Naive B cell (primary cell): ENCODE measurements around the gene MAP2K5. TPM values are rescaled to one million over a fixed set of nuclear protein-coding genes. Genes with fewer than 3 reads are reported as not detected.
"Not testable (repeated sequence)": the region's sequence is repeated elsewhere in the genome, so short reads cannot be mapped to it uniquely, and the experiment has no call there.

Experiments
- ATAC-seq, 2 donors: fragments of 150-1000 bp; cut with Tn5 transposase; 2 replicates each; pipeline ENCODE4 v1.10.0; 2021; ENCODE audit warnings: low read depth in 2 of 2, mild to moderate bottlenecking in 2 of 2, moderate library complexity in 2 of 2
- DNase-seq: peaks from one replicate; pipeline ENCODE4 v3.0.0; 2022
- H3K27ac Mint-ChIP-seq, 6 donors: one replicate each; pipeline ENCODE4 v1.8.0; 2020 to 2022; ENCODE audit warnings: mild to moderate bottlenecking in 6 of 6, mixed read lengths in 6 of 6, moderate library complexity in 5 of 6, inconsistent platforms in 2 of 6
- H3K27me3 Mint-ChIP-seq, 3 donors: one replicate each; pipeline ENCODE4 v1.8.0; 2021 to 2022; ENCODE audit warnings: mixed read lengths in 3 of 3, mild to moderate bottlenecking in 1 of 3
- H3K36me3 Mint-ChIP-seq, 2 donors: one replicate each; pipeline ENCODE4 v1.8.0; 2020 to 2022; ENCODE audit warnings: mixed read lengths in 2 of 2, inconsistent platforms in 1 of 2, mild to moderate bottlenecking in 1 of 2
- H3K4me1 Mint-ChIP-seq, 3 donors: one replicate each; pipeline ENCODE4 v1.8.0; 2020 to 2022; ENCODE audit warnings: mixed read lengths in 3 of 3, inconsistent platforms in 1 of 3, mild to moderate bottlenecking in 1 of 3, moderate library complexity in 1 of 3
- H3K4me3 Mint-ChIP-seq, 8 donors: one replicate each; pipeline ENCODE4 v1.8.0; 2020 to 2022; ENCODE audit warnings: mild to moderate bottlenecking in 8 of 8, mixed read lengths in 8 of 8, moderate library complexity in 8 of 8, inconsistent platforms in 2 of 8
- H3K9me3 Mint-ChIP-seq, 7 donors: one replicate each; pipeline ENCODE4 v1.8.0; 2020 to 2022; ENCODE audit warnings: mixed read lengths in 7 of 7, mild to moderate bottlenecking in 5 of 7, inconsistent platforms in 2 of 7, moderate library complexity in 1 of 7
- polyA plus RNA-seq, 6 donors: library from polyadenylated mRNA; unstranded; fragments of 300-500 nt; fragmentation: Illumina TruSeq; gene quantifications; one replicate each; pipeline ENCODE4 v1.2.3, GENCODE V29; 2021; ENCODE audit warnings: low read depth in 6 of 6

MAP2K5 gene
- polyA plus RNA-seq, 6 donors from 2014 or later, result 11.4 to 23.1 (median 14.7) TPM

GRCh38 chr15:67601073-67601472 is 58.6 kb downstream of the MAP2K5 start:
- Mint-ChIP-seq H3K27me3 (no peaks in the 10 kb centered on the region), H3K9me3 (no peaks in the 10 kb centered on the region), H3K4me1 (no peaks in the 10 kb centered on the region), H3K36me3 (peaks cover 23 to 31% of the 10 kb centered on the region in 2 donors), H3K27ac (no peak overlapping the region), H3K4me3 (no peak overlapping the region)
- DNase-seq (no peak), ATAC-seq (no peak)

DNA sequence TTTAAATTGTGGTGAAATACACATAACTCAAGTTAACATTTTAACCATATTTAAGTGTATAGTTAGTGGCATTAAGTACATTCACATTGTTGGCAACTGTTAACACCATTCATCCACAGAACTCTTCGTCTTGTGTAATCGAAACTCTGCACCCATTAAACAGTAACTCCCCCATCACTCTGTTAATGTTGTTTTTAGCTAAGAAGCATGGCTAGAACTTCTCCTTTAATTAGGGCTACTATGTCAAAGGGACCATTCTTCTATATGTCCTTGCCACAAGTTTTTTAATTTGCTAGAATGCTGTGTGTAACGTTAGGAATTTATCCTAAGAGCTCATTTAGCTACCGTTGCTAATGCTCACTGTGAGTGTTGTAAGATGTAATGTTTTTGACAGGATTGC is 60.6 kb downstream of the MAP2K5 start:
- no peaks in the 10 kb centered on the region for H3K27me3 Mint-ChIP-seq
- H3K36me3 Mint-ChIP-seq, result peaks cover 25 to 31% of the 10 kb centered on the region in 2 donors
- H3K4me3 Mint-ChIP-seq, result no peak overlapping the region
- no peaks in the 10 kb centered on the region for H3K4me1 Mint-ChIP-seq
- DNase-seq (no peak), ATAC-seq (no peak)
- no peak overlapping the region for H3K27ac Mint-ChIP-seq
- no peaks in the 10 kb centered on the region for H3K9me3 Mint-ChIP-seq

DNA sequence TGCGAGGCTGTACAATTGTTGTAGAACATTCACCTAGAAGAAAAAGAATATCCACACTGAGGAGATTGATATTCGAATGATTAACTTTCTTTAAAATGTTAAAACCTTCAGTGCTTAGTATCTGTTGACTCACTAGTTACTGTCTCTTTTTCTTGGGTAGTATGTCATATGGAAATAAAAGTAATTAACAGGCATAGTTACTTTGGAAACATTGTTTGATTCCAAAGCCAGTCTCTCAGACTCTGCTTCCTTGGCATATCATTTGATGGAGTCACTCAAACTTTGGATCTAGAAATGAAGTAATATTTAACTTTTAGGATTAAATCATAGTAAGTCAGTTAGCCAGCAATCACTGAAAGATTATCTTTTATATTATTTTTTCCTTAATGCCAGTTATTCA is 63.4 kb downstream of the MAP2K5 start:
- DNase-seq (no peak), ATAC-seq (no peak)
- H3K4me3 Mint-ChIP-seq, result no peak overlapping the region
- no peaks in the 10 kb centered on the region for H3K27me3 Mint-ChIP-seq
- H3K36me3 Mint-ChIP-seq, result peaks cover 18 to 22% of the 10 kb centered on the region in 2 donors
- no peaks in the 10 kb centered on the region for H3K9me3 Mint-ChIP-seq
- H3K4me1 Mint-ChIP-seq, result no peaks in the 10 kb centered on the region
- H3K27ac Mint-ChIP-seq, result no peak overlapping the region

GRCh38 chr15:67606742-67607141 is 64.2 kb downstream of the MAP2K5 start:
- Mint-ChIP-seq H3K27ac (no peak overlapping the region), H3K36me3 (peaks cover 10 to 14% of the 10 kb centered on the region in 2 donors)

DNA sequence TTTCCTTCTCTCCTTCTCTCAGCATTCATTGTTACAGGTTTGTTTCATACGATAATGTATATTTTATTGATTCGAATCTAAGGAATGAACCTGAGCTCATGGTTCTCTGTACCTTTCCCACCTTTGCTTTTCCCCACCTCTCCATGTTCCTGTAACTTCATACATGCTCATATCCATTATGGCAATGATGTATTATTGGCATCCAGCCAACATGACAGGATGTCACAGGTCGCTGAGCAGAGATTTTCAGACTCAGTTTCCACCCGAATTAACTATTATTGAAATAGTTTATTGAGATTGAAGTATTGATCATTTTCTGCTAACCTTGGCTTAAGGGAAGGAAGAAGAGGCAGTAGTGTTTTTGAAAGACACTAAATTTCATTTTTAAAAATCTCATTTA is 64.8 kb downstream of the MAP2K5 start:
- Mint-ChIP-seq H3K27ac (no peak overlapping the region), H3K9me3 (no peaks in the 10 kb centered on the region), H3K4me1 (no peaks in the 10 kb centered on the region), H3K4me3 (no peak overlapping the region), H3K36me3 (peaks cover 6 to 8% of the 10 kb centered on the region in 2 donors), H3K27me3 (no peaks in the 10 kb centered on the region)
- no peak for DNase-seq
- ATAC-seq, result no peak

More at GRCh38 chr15:67606742-67607141, 64.2 kb downstream of the MAP2K5 start:
- Mint-ChIP-seq H3K9me3 (no peaks in the 10 kb centered on the region), H3K4me3 (no peak overlapping the region), H3K27me3 (no peaks in the 10 kb centered on the region), H3K4me1 (no peaks in the 10 kb centered on the region)
- no peak for DNase-seq
- ATAC-seq, result no peak

DNA sequence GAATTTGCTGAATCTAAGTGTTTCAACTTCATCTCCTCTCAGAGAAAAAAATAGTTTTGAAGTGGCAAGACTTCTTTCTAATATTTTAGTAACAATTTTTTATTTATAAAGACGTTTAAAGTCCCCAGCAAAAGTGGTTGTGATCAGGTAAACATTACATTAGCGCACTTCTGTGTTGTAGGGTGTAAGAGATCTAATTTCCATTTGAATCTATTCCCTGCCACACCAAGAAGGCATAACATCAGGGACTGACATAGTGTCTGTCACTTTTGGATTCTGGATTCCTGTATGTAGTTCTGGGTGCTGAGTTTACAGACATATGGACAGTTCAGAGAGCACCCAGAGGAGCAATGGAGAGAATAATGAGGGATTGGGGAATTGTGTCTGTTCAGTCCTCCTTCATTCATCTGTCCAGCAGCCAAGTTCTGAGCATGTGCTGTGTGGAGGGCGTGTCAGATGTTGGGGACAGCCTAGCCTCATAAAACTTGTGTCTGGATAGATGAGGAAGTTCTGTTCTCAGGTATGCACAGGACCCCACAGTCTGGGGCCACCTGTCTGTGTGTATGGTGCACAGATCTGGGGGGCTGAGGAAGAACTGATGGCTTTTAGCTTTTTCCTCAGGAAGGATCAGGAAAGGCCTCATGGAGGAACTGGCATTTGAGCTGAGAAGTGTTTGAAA is 65.6 kb downstream of the MAP2K5 start:
- Mint-ChIP-seq H3K27ac (no peak overlapping the region), H3K9me3 (no peaks in the 10 kb centered on the region), H3K36me3 (peaks cover 2 to 8% of the 10 kb centered on the region in 2 donors), H3K4me3 (peak overlapping the region in 1 of 8 donors; percentile 1), H3K27me3 (no peaks in the 10 kb centered on the region), H3K4me1 (no peaks in the 10 kb centered on the region)
- DNase-seq (no peak), ATAC-seq (no peak)

GRCh38 chr15:67608638-67608959 is 66.1 kb downstream of the MAP2K5 start:
- DNase-seq, result no peak
- H3K9me3 Mint-ChIP-seq, result no peaks in the 10 kb centered on the region
- peak overlapping the region in 1 of 8 donors; percentile 1 for H3K4me3 Mint-ChIP-seq
- H3K36me3 Mint-ChIP-seq, result peaks cover 0 to 8% of the 10 kb centered on the region in 2 donors
- H3K27ac Mint-ChIP-seq, result no peak overlapping the region
- no peaks in the 10 kb centered on the region for H3K27me3 Mint-ChIP-seq
- no peak for ATAC-seq
- no peaks in the 10 kb centered on the region for H3K4me1 Mint-ChIP-seq

GRCh38 chr15:67611370-67612369 is 69.2 kb downstream of the MAP2K5 start:
- Mint-ChIP-seq H3K36me3 (peaks cover 0 to 8% of the 10 kb centered on the region in 2 donors), H3K4me1 (no peaks in the 10 kb centered on the region), H3K27ac (peak overlapping the region in 1 of 6 donors; percentile 24), H3K9me3 (no peaks in the 10 kb centered on the region), H3K27me3 (no peaks in the 10 kb centered on the region), H3K4me3 (no peak overlapping the region)
- DNase-seq (no peak), ATAC-seq (no peak)

DNA sequence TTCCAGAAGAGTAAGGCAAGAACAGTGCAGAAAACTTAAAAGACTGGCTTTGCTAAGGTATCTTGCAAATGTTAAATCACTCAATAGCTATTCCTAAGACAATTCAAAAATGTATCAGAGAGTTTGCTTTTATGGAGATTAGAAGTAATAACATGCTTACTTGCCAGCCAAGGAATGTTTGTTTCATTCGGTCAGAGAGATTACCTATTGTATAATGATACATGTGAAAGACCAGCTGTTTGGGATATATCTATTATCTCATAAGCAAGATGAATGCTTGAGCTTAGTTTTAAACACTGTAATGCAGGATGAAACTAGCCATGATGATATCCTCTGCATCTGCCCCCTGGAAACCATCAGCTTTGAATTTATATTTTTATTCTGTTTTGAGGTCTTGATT is 70.7 kb downstream of the MAP2K5 start:
- H3K4me3 Mint-ChIP-seq, result no peak overlapping the region
- no peak for ATAC-seq
- DNase-seq, result no peak
- no peaks in the 10 kb centered on the region for H3K9me3 Mint-ChIP-seq
- H3K36me3 Mint-ChIP-seq, result peaks cover 0 to 7% of the 10 kb centered on the region in 2 donors
- no peak overlapping the region for H3K27ac Mint-ChIP-seq
- H3K27me3 Mint-ChIP-seq, result no peaks in the 10 kb centered on the region
- H3K4me1 Mint-ChIP-seq, result no peaks in the 10 kb centered on the region

- Mint-ChIP-seq H3K4me1 (no peaks in the 10 kb centered on the region), H3K9me3 (no peaks in the 10 kb centered on the region), H3K27me3 (no peaks in the 10 kb centered on the region), H3K27ac (no peak overlapping the region), H3K36me3 (peaks cover 0 to 8% of the 10 kb centered on the region in 2 donors), H3K4me3 (no peak overlapping the region)
- ATAC-seq (no peak), DNase-seq (no peak)
Observed at GRCh38 chr15:67613708-67614107, 71.2 kb downstream of the MAP2K5 start.

- not testable (repeated sequence) for H3K4me1 Mint-ChIP-seq, H3K9me3 Mint-ChIP-seq, H3K27me3 Mint-ChIP-seq, DNase-seq, ATAC-seq, H3K4me3 Mint-ChIP-seq
- H3K36me3 Mint-ChIP-seq, result peaks cover 0 to 10% of the 10 kb centered on the region in 2 donors
- H3K27ac Mint-ChIP-seq, result peak overlapping the region in 2 of 6 donors; percentile 9 to 69
Observed at GRCh38 chr15:67615131-67615534, 72.6 kb downstream of the MAP2K5 start.

DNA sequence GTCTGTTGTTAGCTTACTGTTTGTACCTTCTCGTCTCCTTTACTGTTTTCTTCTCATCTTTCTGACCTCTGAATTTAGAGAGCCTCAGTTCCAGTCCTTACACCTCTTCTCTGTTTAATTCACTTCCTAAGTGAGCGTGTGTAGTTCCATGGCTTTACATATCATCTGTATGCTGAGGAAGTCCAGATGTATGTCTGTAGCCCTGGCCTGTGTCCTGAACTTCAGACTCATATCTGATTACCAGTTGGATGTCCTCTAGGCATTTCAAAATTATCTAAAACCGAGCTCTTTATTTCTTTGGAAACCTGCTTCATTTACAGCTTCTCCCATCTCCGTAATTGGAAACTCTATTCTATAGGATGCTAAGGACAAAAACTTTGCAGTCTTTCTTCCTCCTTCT is 75.8 kb downstream of the MAP2K5 start:
- no peak overlapping the region for H3K27ac Mint-ChIP-seq
- no peaks in the 10 kb centered on the region for H3K4me1 Mint-ChIP-seq
- ATAC-seq, result no peak
- DNase-seq, result no peak
- peaks cover 17 to 21% of the 10 kb centered on the region in 2 donors for H3K36me3 Mint-ChIP-seq
- no peak overlapping the region for H3K4me3 Mint-ChIP-seq
- no peaks in the 10 kb centered on the region for H3K27me3 Mint-ChIP-seq
- no peaks in the 10 kb centered on the region for H3K9me3 Mint-ChIP-seq

DNA sequence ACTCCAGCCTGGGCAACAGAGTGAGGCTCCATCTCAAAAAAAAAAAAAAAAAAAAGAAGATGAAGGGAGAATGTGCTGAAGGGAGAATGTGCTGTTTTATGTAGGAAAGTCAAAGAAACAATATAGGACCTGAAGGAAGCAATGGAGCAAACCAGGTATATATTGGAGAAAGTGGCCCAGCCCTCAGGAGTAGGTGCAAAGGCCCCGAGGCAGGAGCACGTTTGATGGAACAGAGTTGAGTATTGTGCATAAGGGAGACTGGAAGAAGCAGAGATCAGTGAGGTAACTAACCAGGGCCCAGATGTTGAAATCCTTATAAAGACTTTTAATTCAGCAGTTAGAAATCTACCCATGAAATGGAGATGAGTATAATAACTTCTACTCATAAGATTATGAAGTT is 79.6 kb downstream of the MAP2K5 start:
- H3K4me3 Mint-ChIP-seq, result no peak overlapping the region
- H3K27ac Mint-ChIP-seq, result no peak overlapping the region
- DNase-seq (no peak), ATAC-seq (no peak)
- H3K27me3 Mint-ChIP-seq, result no peaks in the 10 kb centered on the region
- no peaks in the 10 kb centered on the region for H3K4me1 Mint-ChIP-seq
- H3K9me3 Mint-ChIP-seq, result no peaks in the 10 kb centered on the region
- H3K36me3 Mint-ChIP-seq, result peaks cover 17 to 21% of the 10 kb centered on the region in 2 donors

GRCh38 chr15:67632261-67632660 is 89.8 kb downstream of the MAP2K5 start:
- no peak for DNase-seq
- peaks cover 8 to 14% (median 13%) of the 10 kb centered on the region in 3 donors for H3K4me1 Mint-ChIP-seq
- H3K27me3 Mint-ChIP-seq, result no peaks in the 10 kb centered on the region
- H3K36me3 Mint-ChIP-seq, result peaks cover 40% of the 10 kb centered on the region in 2 donors
- H3K9me3 Mint-ChIP-seq, result peaks cover 0 to 8% (median 0%) of the 10 kb centered on the region in 7 donors
- H3K27ac Mint-ChIP-seq, result peak overlapping the region in 1 of 6 donors; percentile 1
- no peak overlapping the region for H3K4me3 Mint-ChIP-seq
- ATAC-seq, result no peak
